ENCODE measurements around the gene CCDC34. TPM values are rescaled to one million over a fixed set of nuclear protein-coding genes. Genes with fewer than 3 reads are reported as not detected.

CCDC34 gene, protein sequence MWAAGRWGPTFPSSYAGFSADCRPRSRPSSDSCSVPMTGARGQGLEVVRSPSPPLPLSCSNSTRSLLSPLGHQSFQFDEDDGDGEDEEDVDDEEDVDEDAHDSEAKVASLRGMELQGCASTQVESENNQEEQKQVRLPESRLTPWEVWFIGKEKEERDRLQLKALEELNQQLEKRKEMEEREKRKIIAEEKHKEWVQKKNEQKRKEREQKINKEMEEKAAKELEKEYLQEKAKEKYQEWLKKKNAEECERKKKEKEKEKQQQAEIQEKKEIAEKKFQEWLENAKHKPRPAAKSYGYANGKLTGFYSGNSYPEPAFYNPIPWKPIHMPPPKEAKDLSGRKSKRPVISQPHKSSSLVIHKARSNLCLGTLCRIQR
- total RNA-seq (10 to 100 TPM in 1 of 2 donors, 1 to 10 TPM in 1; 1.8 to 10.5 TPM), polyA plus RNA-seq (1 to 10 TPM; 1.1 to 1.3 TPM)

DNA sequence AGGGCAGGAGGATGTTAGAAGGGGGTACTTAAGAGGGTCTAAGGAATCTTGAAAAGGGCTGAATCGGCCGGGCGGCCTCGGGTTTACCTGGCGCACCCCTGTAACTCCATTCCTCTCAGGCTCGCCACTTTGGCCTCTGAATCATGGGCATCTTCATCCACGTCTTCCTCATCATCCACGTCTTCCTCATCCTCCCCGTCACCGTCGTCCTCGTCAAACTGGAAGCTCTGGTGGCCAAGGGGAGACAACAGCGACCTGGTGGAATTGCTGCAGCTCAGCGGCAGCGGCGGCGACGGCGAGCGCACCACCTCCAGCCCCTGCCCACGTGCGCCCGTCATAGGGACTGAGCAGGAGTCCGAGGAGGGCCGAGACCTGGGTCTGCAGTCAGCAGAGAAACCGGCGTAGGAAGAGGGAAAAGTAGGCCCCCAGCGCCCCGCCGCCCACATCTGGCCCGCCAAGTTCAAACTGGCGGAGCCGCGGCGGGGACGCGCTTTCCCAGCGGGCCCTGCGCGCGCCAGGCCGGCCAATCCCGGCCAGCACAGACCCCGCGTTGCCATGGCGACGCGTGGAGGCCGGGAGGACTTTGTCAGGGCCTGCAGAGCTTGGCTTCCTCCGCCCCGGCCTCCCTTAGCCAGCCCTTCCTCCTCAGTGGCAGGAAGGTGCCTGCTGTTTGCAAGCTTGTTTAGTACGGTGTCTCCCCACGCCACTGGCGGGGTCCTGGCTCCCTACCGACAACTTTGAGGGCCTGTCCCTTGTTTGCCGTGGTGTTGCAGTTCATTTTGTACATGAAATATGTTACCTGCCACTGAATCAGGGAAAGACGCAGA, at the start of gene CCDC34:
CCDC34 (minus strand) TSS at position 467 of the 827 bp plus-strand sequence; CDS start at position 446, 21 bp downstream.
- WGBS: 1% methylated on average over 57 of the region's 57 CpGs
- H3K27me3 ChIP-seq (ENCODE audit: control insufficient read depth in 4 of 4, insufficient read depth in 4 of 4, low read length in 3 of 4): no peaks in the 10 kb centered on the region
- H3K9me3 ChIP-seq (ENCODE audit: control insufficient read depth in 4 of 4, low read length in 3 of 4): no peaks in the 10 kb centered on the region
- H3K4me1 ChIP-seq (ENCODE audit: control insufficient read depth in 4 of 4, insufficient read depth in 4 of 4, low read length in 3 of 4): peaks cover 0 to 18% (median 14%) of the 10 kb centered on the region in 4 donors
- peak within 1 kb of the TSS in 1 of 2 donors; percentile 40 for H3K27ac ChIP-seq (ENCODE audit: low read depth in 1 of 2, low read length in 2 of 2)
- DNase-seq (ENCODE audit: low spot score): peak; percentile 91
- peaks cover 4 to 5% (median 4%) of the 10 kb centered on the region in 4 donors for H3K36me3 ChIP-seq (ENCODE audit: control insufficient read depth in 4 of 4, insufficient read depth in 3 of 4, low read depth in 1 of 4, low read length in 3 of 4)
- H3K4me3 ChIP-seq (ENCODE audit: low read depth in 1 of 3, low read length in 3 of 3): peak within 1 kb of the TSS; percentile 65 to 86 (median 72)
- TF ChIP-seq, protein P1, sequence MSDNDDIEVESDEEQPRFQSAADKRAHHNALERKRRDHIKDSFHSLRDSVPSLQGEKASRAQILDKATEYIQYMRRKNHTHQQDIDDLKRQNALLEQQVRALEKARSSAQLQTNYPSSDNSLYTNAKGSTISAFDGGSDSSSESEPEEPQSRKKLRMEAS (IDR thresholded peaks at IDR 0.05): no peak
- TF ChIP-seq, protein P2, sequence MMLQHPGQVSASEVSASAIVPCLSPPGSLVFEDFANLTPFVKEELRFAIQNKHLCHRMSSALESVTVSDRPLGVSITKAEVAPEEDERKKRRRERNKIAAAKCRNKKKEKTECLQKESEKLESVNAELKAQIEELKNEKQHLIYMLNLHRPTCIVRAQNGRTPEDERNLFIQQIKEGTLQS (IDR thresholded peaks at IDR 0.05): no peak
- TF ChIP-seq SP1 (IDR thresholded peaks at IDR 0.05) (peak; percentile 42), JUND (IDR thresholded peaks at IDR 0.05) (no peak), HNF4A (conservative IDR thresholded peaks at IDR 0.05) (peak; percentile 54 to 60), FOXA1 (IDR thresholded peaks at IDR 0.05) (no peak), EGR1 (IDR thresholded peaks at IDR 0.05; ENCODE audit: low read depth in 2 of 2) (no peak), RAD21 (IDR thresholded peaks at IDR 0.05) (peak; percentile 43 to 55)
- TF ChIP-seq, protein P3, sequence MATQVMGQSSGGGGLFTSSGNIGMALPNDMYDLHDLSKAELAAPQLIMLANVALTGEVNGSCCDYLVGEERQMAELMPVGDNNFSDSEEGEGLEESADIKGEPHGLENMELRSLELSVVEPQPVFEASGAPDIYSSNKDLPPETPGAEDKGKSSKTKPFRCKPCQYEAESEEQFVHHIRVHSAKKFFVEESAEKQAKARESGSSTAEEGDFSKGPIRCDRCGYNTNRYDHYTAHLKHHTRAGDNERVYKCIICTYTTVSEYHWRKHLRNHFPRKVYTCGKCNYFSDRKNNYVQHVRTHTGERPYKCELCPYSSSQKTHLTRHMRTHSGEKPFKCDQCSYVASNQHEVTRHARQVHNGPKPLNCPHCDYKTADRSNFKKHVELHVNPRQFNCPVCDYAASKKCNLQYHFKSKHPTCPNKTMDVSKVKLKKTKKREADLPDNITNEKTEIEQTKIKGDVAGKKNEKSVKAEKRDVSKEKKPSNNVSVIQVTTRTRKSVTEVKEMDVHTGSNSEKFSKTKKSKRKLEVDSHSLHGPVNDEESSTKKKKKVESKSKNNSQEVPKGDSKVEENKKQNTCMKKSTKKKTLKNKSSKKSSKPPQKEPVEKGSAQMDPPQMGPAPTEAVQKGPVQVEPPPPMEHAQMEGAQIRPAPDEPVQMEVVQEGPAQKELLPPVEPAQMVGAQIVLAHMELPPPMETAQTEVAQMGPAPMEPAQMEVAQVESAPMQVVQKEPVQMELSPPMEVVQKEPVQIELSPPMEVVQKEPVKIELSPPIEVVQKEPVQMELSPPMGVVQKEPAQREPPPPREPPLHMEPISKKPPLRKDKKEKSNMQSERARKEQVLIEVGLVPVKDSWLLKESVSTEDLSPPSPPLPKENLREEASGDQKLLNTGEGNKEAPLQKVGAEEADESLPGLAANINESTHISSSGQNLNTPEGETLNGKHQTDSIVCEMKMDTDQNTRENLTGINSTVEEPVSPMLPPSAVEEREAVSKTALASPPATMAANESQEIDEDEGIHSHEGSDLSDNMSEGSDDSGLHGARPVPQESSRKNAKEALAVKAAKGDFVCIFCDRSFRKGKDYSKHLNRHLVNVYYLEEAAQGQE (IDR thresholded peaks at IDR 0.05): peak; percentile 20
- TF ChIP-seq, protein P4, sequence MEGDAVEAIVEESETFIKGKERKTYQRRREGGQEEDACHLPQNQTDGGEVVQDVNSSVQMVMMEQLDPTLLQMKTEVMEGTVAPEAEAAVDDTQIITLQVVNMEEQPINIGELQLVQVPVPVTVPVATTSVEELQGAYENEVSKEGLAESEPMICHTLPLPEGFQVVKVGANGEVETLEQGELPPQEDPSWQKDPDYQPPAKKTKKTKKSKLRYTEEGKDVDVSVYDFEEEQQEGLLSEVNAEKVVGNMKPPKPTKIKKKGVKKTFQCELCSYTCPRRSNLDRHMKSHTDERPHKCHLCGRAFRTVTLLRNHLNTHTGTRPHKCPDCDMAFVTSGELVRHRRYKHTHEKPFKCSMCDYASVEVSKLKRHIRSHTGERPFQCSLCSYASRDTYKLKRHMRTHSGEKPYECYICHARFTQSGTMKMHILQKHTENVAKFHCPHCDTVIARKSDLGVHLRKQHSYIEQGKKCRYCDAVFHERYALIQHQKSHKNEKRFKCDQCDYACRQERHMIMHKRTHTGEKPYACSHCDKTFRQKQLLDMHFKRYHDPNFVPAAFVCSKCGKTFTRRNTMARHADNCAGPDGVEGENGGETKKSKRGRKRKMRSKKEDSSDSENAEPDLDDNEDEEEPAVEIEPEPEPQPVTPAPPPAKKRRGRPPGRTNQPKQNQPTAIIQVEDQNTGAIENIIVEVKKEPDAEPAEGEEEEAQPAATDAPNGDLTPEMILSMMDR (IDR thresholded peaks at IDR 0.05; ENCODE audit: low read depth, low read length, missing input control): no peak
- H3K9ac ChIP-seq (ENCODE audit: low read depth in 1 of 2, low read length in 2 of 2): peak within 1 kb of the TSS; percentile 65 to 75

DNA sequence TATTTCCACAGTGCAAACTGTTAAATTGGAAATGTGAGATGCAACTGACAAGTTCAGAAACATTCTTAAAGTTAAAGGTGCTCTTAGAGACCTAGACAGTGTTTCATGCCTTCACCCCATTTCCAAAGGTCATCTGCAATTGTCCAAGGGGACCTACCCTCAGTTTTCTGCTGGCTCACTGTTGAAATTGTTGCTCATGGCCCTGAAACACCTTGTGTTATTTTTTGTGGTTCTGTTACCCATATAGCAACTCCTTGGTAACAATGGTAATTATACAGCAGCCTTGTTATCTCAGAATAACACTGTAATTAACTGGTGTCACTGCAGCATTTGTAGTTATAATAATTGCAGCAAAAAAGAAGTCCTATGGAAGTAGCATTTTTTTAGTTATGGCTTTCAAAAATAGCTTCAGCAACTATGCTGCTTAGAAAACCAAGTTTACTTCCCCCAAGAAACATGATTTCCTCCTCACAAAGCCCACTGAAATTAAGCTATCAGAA, 49.2 kb upstream of the CCDC34 start:
- Histone ChIP-seq H3K9me3 (ENCODE audit: control insufficient read depth in 4 of 4, low read length in 3 of 4) (no peaks in the 10 kb centered on the region), H3K36me3 (ENCODE audit: control insufficient read depth in 4 of 4, insufficient read depth in 3 of 4, low read depth in 1 of 4, low read length in 3 of 4) (peaks cover 0 to 6% (median 1%) of the 10 kb centered on the region in 4 donors), H3K4me1 (ENCODE audit: control insufficient read depth in 4 of 4, insufficient read depth in 4 of 4, low read length in 3 of 4) (peaks cover 0 to 30% (median 5%) of the 10 kb centered on the region in 4 donors), H3K27ac (ENCODE audit: low read depth in 1 of 2, low read length in 2 of 2) (no peak overlapping the region), H3K4me3 (ENCODE audit: low read depth in 1 of 3, low read length in 3 of 3) (no peak overlapping the region), H3K27me3 (ENCODE audit: control insufficient read depth in 4 of 4, insufficient read depth in 4 of 4, low read length in 3 of 4) (no peaks in the 10 kb centered on the region), H3K9ac (ENCODE audit: low read depth in 1 of 2, low read length in 2 of 2) (no peak overlapping the region)
- no peak for TF ChIP-seq JUND (IDR thresholded peaks at IDR 0.05)
- TF ChIP-seq, protein P4 (IDR thresholded peaks at IDR 0.05; ENCODE audit: low read depth, low read length, missing input control): no peak
- no peak for TF ChIP-seq FOXA1 (IDR thresholded peaks at IDR 0.05)
- DNase-seq (ENCODE audit: low spot score): no peak

Data from liver (tissue), 9 donors.